ENCODE measurements around the gene CES4A.
A peak's percentile ranks its signal among the peaks of the same experiment; 100 is the strongest.

The CES4A gene

DNA sequence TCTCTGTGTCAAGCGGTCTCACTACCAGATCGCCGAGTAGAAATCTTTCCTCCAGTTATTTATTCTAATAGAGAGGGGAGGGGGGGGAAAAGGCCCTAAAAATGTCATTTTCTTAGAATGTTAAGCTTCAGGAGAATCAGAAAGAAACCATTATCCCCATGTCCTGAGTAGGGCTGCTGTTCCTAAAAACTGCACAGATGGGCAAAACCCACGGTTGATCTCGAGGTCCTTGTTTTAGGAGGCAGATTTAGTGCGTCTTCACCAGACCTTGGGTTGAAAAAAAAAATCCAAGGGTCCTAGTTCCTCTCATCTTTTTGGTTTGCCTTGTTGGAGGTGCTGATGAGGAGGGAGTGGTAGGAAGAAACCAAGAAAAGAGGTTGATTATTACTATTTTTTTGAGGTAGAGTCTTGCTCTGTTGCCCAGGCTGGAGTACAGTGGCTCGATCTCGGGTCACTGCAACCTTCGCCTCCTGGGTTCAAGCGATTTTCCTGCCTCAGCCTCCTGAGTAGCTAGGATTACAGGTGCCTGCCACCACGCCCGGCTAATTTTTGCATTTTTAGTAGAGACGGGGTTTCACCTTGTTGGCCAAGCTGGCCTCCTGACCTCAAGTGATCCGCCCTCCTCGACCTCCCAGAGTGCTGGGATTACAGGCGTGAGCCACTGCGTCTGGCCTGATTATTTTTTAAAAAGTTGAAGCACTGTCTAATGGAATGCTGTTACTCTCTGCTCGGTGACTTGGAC lies 42.0 kb downstream of the CES4A start:
- Histone ChIP-seq H3K79me2 (ENCODE audit: control insufficient read depth, insufficient read depth, low read length, poor library complexity) (peaks cover 21% of the 10 kb centered on the region), H3K4ac (ENCODE audit: low read depth, low read length) (peak overlapping the region; percentile 63), H3K4me1 (ENCODE audit: control insufficient read depth in 1 of 2, insufficient read depth in 2 of 2, low read length in 2 of 2) (peaks cover 7 to 15% of the 10 kb centered on the region in 2 experiments), H3K36me3 (ENCODE audit: control insufficient read depth in 1 of 2, insufficient read depth in 2 of 2, low read length in 2 of 2) (peaks cover 7 to 10% of the 10 kb centered on the region in 2 experiments), H2BK120ac (ENCODE audit: insufficient read depth, low read length, poor library complexity) (no peak overlapping the region), H3K4me2 (ENCODE audit: low read length) (peak overlapping the region; percentile 77), H2BK5ac (ENCODE audit: low read depth, low read length, poor library complexity) (no peak overlapping the region), H3K9me3 (ENCODE audit: insufficient read depth, low read depth, low read length) (no peaks in the 10 kb centered on the region), H3K27me3 (ENCODE audit: insufficient read depth, low read length) (no peaks in the 10 kb centered on the region), H4K91ac (ENCODE audit: low read depth, low read length) (no peak overlapping the region), H4K8ac (ENCODE audit: low read depth, low read length) (no peak overlapping the region), H3K18ac (ENCODE audit: low read length) (no peak overlapping the region), H3K27ac (ENCODE audit: low read depth, low read length) (no peak overlapping the region), H3K4me3 (ENCODE audit: low read depth, low read length) (peak overlapping the region; percentile 93), H3K79me1 (ENCODE audit: low read length) (peaks cover 13% of the 10 kb centered on the region), H4K12ac (ENCODE audit: low read depth, low read length) (no peak overlapping the region), H3K14ac (ENCODE audit: low read length) (no peak overlapping the region), H3K23ac (ENCODE audit: low read length) (no peak overlapping the region), H3K9ac (ENCODE audit: low read length) (peak overlapping the region; percentile 98), H2AK5ac (ENCODE audit: low read length) (no peak overlapping the region), H2AFZ (ENCODE audit: insufficient read depth, low read length, poor library complexity) (no peak overlapping the region), H2BK12ac (ENCODE audit: low read length) (no peak overlapping the region)
- WGBS (ENCODE audit: extremely low coverage, insufficient coverage, insufficient read length) = no CpG with 5 or more reads among the region's 18 CpGs
- DNase-seq = no peak

DNA sequence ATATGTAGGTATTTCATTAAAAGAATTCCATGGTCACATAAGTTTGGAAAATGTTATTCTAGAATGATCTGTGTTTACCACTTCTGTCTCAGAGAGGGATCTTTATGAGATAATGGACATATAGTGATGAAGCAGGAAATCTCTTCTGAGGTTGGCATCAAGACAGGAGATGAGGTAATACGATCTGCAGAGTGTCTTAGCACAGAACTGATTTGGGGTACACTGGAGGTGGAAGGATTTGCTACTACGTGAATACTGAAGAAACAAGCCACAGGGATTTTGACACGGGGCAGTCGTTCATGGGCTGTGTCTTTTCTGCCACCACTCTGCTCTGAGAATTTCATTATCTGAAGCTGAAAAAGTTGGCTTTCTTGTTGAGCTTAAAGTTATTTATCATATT lies 46.1 kb downstream of the CES4A start:
- Histone ChIP-seq H3K79me2 (ENCODE audit: control insufficient read depth, insufficient read depth, low read length, poor library complexity) (peaks cover 13% of the 10 kb centered on the region), H4K91ac (ENCODE audit: low read depth, low read length) (no peak overlapping the region), H3K4me3 (ENCODE audit: low read depth, low read length) (no peak overlapping the region), H3K14ac (ENCODE audit: low read length) (no peak overlapping the region), H3K27me3 (ENCODE audit: insufficient read depth, low read length) (no peaks in the 10 kb centered on the region), H3K79me1 (ENCODE audit: low read length) (peaks cover 4% of the 10 kb centered on the region), H3K18ac (ENCODE audit: low read length) (no peak overlapping the region), H3K4ac (ENCODE audit: low read depth, low read length) (no peak overlapping the region), H3K4me2 (ENCODE audit: low read length) (no peak overlapping the region), H2BK5ac (ENCODE audit: low read depth, low read length, poor library complexity) (no peak overlapping the region), H2AFZ (ENCODE audit: insufficient read depth, low read length, poor library complexity) (no peak overlapping the region), H3K9me3 (ENCODE audit: insufficient read depth, low read depth, low read length) (no peaks in the 10 kb centered on the region), H3K36me3 (ENCODE audit: control insufficient read depth in 1 of 2, insufficient read depth in 2 of 2, low read length in 2 of 2) (peaks cover 9 to 12% of the 10 kb centered on the region in 2 experiments), H2AK5ac (ENCODE audit: low read length) (no peak overlapping the region), H4K8ac (ENCODE audit: low read depth, low read length) (no peak overlapping the region), H3K9ac (ENCODE audit: low read length) (no peak overlapping the region), H3K23ac (ENCODE audit: low read length) (peak overlapping the region; percentile 20), H2BK120ac (ENCODE audit: insufficient read depth, low read length, poor library complexity) (no peak overlapping the region), H2BK12ac (ENCODE audit: low read length) (no peak overlapping the region), H4K12ac (ENCODE audit: low read depth, low read length) (no peak overlapping the region), H3K4me1 (ENCODE audit: control insufficient read depth in 1 of 2, insufficient read depth in 2 of 2, low read length in 2 of 2) (peaks cover 4 to 8% of the 10 kb centered on the region in 2 experiments), H3K27ac (ENCODE audit: low read depth, low read length) (no peak overlapping the region)
- whole genome bisulfite sequencing (ENCODE audit: extremely low coverage, insufficient coverage, insufficient read length) = no CpG with 5 or more reads among the region's 4 CpGs
- no peak for DNase-seq

DNA sequence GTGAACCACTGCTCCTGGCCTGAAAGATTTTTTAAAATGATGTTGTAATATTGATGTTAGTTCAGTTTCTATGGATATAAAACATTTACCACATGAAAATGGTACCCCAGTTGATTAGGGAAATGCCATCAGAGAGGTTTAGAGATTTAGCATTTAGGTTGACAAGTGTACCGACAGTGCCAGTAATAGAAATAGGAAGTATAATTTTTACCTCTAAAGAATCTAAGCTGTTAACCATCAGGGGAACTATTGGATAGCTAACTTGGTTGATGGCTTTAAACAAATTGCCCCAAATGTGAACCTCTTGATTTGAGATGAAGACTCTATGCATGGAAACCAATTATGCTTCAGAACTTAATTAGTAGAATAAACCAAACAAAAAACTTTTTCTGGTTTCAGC lies 47.0 kb downstream of the CES4A start:
- no peak overlapping the region for H3K4me2 ChIP-seq (ENCODE audit: low read length)
- H4K12ac ChIP-seq (ENCODE audit: low read depth, low read length) = no peak overlapping the region
- H3K4ac ChIP-seq (ENCODE audit: low read depth, low read length) = no peak overlapping the region
- H3K14ac ChIP-seq (ENCODE audit: low read length) = no peak overlapping the region
- no peaks in the 10 kb centered on the region for H3K9me3 ChIP-seq (ENCODE audit: insufficient read depth, low read depth, low read length)
- no CpG with 5 or more reads among the region's 1 CpG for WGBS (ENCODE audit: extremely low coverage, insufficient coverage, insufficient read length)
- H3K27me3 ChIP-seq (ENCODE audit: insufficient read depth, low read length) = no peaks in the 10 kb centered on the region
- no peak for DNase-seq
- no peak overlapping the region for H2BK5ac ChIP-seq (ENCODE audit: low read depth, low read length, poor library complexity)
- H2AFZ ChIP-seq (ENCODE audit: insufficient read depth, low read length, poor library complexity) = no peak overlapping the region
- no peak overlapping the region for H3K4me3 ChIP-seq (ENCODE audit: low read depth, low read length)
- no peak overlapping the region for H2BK12ac ChIP-seq (ENCODE audit: low read length)
- H3K36me3 ChIP-seq (ENCODE audit: control insufficient read depth in 1 of 2, insufficient read depth in 2 of 2, low read length in 2 of 2) = peaks cover 9 to 12% of the 10 kb centered on the region in 2 experiments
- H3K27ac ChIP-seq (ENCODE audit: low read depth, low read length) = no peak overlapping the region
- H3K79me1 ChIP-seq (ENCODE audit: low read length) = no peaks in the 10 kb centered on the region
- peaks cover 1 to 6% of the 10 kb centered on the region in 2 experiments for H3K4me1 ChIP-seq (ENCODE audit: control insufficient read depth in 1 of 2, insufficient read depth in 2 of 2, low read length in 2 of 2)
- no peak overlapping the region for H3K18ac ChIP-seq (ENCODE audit: low read length)
- H2BK120ac ChIP-seq (ENCODE audit: insufficient read depth, low read length, poor library complexity) = no peak overlapping the region
- no peak overlapping the region for H3K23ac ChIP-seq (ENCODE audit: low read length)
- H3K9ac ChIP-seq (ENCODE audit: low read length) = no peak overlapping the region
- no peak overlapping the region for H4K8ac ChIP-seq (ENCODE audit: low read depth, low read length)
- peaks cover 7% of the 10 kb centered on the region for H3K79me2 ChIP-seq (ENCODE audit: control insufficient read depth, insufficient read depth, low read length, poor library complexity)
- H4K91ac ChIP-seq (ENCODE audit: low read depth, low read length) = no peak overlapping the region
- H2AK5ac ChIP-seq (ENCODE audit: low read length) = no peak overlapping the region

DNA sequence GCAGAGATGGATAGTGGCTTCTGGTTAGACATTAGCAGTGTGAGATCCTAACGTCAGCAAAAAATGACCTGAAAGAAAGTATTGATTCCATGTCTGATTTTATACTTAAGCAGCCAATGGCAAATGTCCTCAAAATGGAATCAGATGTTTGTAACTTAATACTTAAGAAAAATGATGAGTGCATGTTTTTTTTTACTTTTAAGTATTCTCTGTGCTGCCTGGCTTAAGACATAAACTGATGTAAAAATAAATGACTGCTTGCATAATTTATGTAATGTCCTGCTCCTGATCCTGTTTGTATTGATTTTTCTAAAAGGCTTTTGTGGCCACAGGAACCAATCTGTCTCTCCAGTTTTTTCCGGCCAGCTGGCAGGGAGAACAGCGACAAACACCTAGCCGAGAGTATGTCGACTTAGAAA lies 47.9 kb downstream of the CES4A start:
- H2AFZ ChIP-seq (ENCODE audit: insufficient read depth, low read length, poor library complexity) = no peak overlapping the region
- no peak overlapping the region for H2BK5ac ChIP-seq (ENCODE audit: low read depth, low read length, poor library complexity)
- peaks cover 0 to 3% of the 10 kb centered on the region in 2 experiments for H3K4me1 ChIP-seq (ENCODE audit: control insufficient read depth in 1 of 2, insufficient read depth in 2 of 2, low read length in 2 of 2)
- WGBS (ENCODE audit: extremely low coverage, insufficient coverage, insufficient read length) = no CpG with 5 or more reads among the region's 5 CpGs
- no peak overlapping the region for H4K91ac ChIP-seq (ENCODE audit: low read depth, low read length)
- H3K9me3 ChIP-seq (ENCODE audit: insufficient read depth, low read depth, low read length) = no peaks in the 10 kb centered on the region
- no peak overlapping the region for H3K18ac ChIP-seq (ENCODE audit: low read length)
- H3K4ac ChIP-seq (ENCODE audit: low read depth, low read length) = no peak overlapping the region
- H3K4me3 ChIP-seq (ENCODE audit: low read depth, low read length) = no peak overlapping the region
- no peak overlapping the region for H3K9ac ChIP-seq (ENCODE audit: low read length)
- peaks cover 6% of the 10 kb centered on the region for H3K79me2 ChIP-seq (ENCODE audit: control insufficient read depth, insufficient read depth, low read length, poor library complexity)
- H3K27me3 ChIP-seq (ENCODE audit: insufficient read depth, low read length) = no peaks in the 10 kb centered on the region
- no peak overlapping the region for H2BK12ac ChIP-seq (ENCODE audit: low read length)
- no peak overlapping the region for H3K4me2 ChIP-seq (ENCODE audit: low read length)
- no peak overlapping the region for H3K14ac ChIP-seq (ENCODE audit: low read length)
- no peak overlapping the region for H3K27ac ChIP-seq (ENCODE audit: low read depth, low read length)
- H4K12ac ChIP-seq (ENCODE audit: low read depth, low read length) = no peak overlapping the region
- H3K79me1 ChIP-seq (ENCODE audit: low read length) = no peaks in the 10 kb centered on the region
- H3K23ac ChIP-seq (ENCODE audit: low read length) = no peak overlapping the region
- no peak for DNase-seq
- no peak overlapping the region for H2BK120ac ChIP-seq (ENCODE audit: insufficient read depth, low read length, poor library complexity)
- H3K36me3 ChIP-seq (ENCODE audit: control insufficient read depth in 1 of 2, insufficient read depth in 2 of 2, low read length in 2 of 2) = peaks cover 9 to 10% of the 10 kb centered on the region in 2 experiments
- no peak overlapping the region for H4K8ac ChIP-seq (ENCODE audit: low read depth, low read length)
- H2AK5ac ChIP-seq (ENCODE audit: low read length) = no peak overlapping the region

Data from trophoblast cell (in vitro differentiated cells and primary cell).